HG03354 (cell line): ENCODE results near the gene HNRNPF.
"Not testable (repeated sequence)": the region's sequence is repeated elsewhere in the genome, so short reads cannot be mapped to it uniquely, and the experiment has no call there.

Experiments used
- ATAC-seq: cut with Tn5 transposase; IDR thresholded peaks from one replicate; pipeline ENCODE4 v1.9.1; 2021; ENCODE audit warnings: mild to moderate bottlenecking; ENCODE audit not compliant: unreplicated experiment, poor library complexity, severe bottlenecking

HNRNPF gene

GRCh38 chr10:43424416-43424815 is 15.4 kb upstream of the HNRNPF start:
- no peak for ATAC-seq

DNA sequence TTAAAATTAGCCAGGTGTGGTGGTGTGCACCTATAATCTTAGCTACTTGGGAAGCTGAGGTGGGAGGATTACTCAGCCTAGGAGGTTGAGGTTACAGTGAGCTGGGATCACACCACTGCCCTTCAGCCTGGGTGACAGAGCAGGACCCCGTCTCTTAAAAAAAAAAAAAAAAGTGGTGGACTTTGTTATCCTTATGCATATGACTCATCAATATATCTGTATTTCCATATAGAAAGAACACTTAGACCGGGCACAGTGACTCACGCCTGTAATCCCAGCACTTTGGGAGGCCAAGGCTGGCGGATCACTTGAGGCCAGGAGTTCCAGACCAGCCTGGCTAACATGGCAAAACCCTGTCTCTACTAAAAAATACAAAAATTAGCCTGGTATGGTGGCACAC is 13.0 kb upstream of the HNRNPF start:
- not testable (repeated sequence) for ATAC-seq

DNA sequence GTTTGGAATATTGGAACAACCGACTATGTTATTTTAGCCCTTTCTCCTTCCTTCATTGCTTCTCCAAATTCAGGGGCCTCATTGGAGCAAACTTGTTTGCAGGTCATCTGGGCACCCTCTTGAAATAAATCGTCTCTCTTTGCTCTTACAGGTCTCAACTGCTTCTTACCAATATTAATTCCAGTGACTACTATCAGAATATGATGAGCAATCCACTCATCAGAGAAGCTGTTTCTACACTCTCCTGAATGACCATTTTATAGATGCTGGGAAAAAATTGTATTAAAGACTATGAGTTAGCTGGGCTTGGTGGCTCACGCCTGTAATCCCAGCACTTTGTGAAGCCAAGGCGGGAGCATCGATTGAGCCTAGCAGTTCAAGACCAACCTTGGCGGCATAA is 12.5 kb upstream of the HNRNPF start:
- no peak for ATAC-seq

- no peak for ATAC-seq
Observed at GRCh38 chr10:43421201-43421507, 12.2 kb upstream of the HNRNPF start.

DNA sequence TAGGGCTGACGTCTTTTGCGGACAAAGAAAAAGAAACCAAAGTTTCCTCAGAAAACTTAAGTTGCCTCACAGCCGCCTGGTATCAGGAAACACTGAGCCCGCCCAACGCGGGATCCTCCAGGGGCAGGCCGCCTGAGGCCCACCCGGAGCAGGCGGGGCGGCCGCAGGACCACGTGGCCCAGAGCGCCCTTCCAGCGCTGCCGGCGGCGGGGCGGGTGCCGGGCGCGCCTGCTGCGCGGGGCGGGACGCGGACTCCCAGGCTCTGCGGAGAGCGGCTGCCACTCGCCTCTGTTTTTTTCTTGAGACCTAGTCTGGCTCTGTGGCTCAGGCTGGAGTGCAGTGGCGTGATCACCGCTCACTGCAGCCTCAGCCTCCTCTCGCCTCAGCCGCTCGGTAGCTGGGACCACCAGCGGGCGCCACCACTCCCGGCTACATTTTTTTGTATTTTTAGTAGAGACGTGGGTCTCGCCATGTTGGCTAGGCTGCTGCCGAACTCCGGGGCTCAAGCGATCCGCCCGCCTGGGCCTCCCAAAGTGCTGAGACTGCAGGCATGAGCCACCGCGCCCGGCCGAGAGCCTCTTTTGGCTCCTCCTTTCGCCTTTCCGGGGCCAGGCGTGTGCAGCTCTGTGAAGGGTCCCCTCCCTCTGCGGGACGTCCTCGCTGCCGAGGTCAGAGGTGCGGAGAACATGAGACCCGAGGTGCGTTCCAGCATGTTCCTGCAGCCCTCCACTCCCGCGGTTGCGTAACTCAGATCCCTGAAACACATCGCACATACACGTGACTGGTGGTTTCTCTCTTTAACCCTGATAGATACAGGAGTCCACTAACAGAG is 11.6 kb upstream of the HNRNPF start:
- peak; percentile 88 for ATAC-seq

DNA sequence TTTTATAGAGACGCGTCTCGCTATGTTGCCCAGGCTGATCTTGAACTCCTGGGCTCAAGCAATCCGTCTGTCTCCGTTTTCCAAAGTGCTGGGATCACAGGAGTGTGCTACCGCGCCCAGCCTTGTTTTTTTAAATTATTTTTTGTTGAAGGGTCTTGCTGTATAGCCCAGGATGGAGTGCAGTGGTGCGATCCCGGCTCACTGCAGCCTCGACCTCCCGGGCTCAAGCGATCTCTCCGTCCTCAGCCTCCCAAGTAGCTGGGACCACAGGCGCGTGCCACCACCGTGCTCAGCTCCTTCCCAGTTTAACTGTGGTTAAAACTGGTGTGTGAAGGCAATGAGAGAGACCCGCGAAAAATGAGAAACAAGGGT is 11.0 kb upstream of the HNRNPF start:
- no peak for ATAC-seq

DNA sequence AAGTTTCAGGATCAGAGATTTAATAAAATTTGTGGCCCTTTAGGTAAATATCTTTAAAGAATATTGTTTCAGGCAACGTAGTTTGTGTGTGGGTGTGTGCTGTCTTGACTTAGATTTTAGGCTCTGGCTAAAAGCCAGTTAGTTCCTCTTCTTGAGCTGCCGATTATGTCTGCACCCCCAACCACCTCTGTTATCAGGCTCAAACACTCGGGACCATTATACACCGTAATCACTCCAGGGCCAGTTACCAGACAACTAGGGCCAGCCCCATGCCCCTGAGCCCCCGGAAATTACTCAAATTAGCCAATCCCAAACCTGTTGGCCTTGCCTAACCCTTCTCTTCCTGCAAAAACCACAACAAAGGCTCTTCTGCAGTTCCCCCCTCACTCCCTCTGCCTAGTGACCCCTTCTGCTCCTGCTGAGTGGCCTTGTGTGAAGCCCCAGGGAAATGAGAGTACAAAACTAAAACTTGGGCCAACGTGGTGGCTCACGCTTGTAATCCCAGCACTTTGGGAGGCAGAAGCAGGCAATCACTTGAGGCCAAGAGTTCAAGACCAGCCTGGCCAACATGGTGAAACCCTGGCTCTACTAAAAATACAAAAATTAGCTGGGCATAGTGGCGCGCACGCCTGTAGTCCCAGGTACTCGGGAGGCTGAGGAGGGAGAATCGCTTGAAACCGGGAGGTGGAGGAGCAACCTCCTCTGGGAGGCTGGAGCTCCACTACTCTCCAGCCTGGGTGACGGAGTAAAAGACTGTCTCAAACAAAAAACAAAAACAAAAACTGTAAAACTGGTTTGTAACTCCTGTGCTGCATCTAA is 9.2 kb upstream of the HNRNPF start:
- peak; percentile 23 for ATAC-seq

DNA sequence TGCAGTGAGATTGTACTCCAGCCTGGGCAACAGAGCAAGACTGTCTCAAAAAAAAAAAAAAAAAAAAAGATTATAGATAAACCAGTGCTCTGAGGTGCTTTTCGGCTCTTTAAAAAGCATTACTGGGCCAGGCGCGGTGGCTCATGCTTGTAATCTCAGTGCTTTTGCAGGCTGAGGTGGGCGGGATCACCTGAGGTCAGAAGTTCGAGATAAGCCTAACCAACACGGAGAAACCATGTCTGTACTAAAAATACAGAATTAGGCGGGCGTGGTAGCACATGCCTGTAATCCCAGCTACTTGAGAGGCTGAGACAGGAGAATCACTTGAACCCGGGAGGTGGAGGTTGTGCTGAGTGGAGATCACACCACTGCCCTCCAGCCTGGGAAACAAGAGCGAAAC is 6.6 kb upstream of the HNRNPF start:
- no peak for ATAC-seq

- ATAC-seq = no peak
Observed at GRCh38 chr10:43411536-43411935, 2.5 kb upstream of the HNRNPF start.

DNA sequence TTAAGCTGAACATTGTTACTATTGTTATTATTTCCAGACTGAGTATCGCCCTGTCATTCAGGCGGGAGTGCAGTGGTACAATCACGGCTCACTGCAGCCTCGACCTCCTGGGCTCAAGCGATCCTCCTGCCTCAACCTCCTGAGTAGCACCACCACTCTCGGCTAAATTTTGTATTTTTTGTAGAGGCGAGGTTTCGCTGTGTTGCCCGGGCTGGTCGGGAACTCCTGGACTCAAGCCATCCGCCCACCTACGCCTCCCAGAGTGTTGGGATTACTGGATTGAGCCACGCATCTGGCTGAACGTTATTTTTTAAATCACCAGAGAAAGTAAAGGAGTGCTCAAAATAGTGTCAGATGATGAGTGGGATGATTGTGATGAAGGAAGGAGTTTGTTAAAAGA is 1.4 kb upstream of the HNRNPF start:
- ATAC-seq = no peak

- ATAC-seq = no peak
Observed at GRCh38 chr10:43409385-43410109, 561 bp upstream of the HNRNPF start.

DNA sequence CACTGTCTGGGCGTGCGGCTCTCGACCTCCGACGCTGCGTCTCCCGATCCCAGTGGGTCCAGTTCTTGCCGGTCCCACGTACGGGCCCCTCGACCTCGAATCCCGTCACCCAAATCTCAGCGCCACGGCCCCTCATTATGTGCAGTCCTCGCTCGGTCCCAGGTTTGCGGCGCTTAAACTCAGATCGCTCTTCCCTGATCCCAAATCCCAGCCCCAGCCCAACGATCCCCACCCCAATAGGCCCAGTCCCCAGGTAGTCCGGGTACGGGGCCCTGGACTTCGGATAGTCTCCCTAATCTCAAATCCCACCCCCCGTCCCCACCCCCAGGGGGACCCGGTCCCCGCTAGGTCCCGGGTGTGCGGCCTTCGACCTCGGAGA is 666 bp downstream of the HNRNPF start:
- ATAC-seq = no peak

- ATAC-seq = peak; percentile 47
Observed at GRCh38 chr10:43407576-43408330, 1.2 kb downstream of the HNRNPF start.

DNA sequence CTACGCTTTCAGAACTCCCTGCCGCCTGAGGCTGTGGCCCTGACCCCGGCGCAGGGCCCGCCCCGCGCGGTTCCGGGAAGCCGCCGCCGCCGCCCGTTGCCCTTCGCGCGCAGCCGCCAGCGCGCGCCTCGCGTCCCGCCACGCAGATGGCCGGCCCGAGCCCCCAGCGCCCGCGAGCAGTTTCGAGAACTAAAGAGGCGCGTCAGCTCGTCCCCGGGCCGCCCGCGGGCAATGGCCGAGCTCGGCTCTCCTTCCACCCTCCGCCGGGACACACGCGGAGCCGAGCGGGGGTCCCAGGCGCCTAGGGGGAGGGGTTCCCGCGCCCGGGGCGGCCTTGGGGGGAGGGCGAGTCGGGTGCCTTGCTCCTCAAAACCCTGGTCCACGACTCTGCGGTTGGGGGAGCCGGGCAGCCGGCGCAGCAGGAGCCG is 1.8 kb downstream of the HNRNPF start:
- peak; percentile 17 for ATAC-seq

- ATAC-seq = no peak
Observed at GRCh38 chr10:43404704-43405084, 4.3 kb downstream of the HNRNPF start.

GRCh38 chr10:43403911-43404703 is 4.9 kb downstream of the HNRNPF start:
- ATAC-seq = no peak

DNA sequence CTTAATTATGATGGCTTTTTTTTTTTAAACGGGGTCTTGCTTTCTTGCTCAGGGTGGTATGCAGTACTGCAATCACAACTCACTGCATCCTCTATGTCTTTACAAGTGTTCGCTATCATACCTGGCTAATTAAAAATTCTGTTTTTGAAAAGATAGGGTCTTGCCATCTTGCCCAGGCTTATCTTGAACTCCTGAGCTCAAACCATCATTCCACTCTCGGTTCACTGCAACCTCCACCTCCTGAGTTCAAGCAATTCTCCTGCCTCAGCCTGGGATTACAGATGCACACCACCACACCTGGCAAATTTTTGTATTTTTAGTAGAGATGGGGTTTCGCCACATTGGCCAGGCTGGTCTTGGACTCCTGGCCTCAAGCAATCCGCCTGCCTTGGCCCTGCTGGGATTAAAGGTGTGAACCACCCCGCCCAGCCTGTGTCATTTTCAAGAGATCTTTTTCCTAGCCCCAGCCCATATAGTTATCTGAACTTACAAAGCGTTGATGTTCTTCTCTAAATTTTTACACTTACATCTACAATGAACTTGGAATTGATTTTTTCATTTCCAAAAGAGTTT is 6.0 kb downstream of the HNRNPF start:
- no peak for ATAC-seq

GRCh38 chr10:43402176-43402575 is 6.8 kb downstream of the HNRNPF start:
- ATAC-seq = no peak

- no peak for ATAC-seq
Observed at GRCh38 chr10:43401627-43402026, 7.4 kb downstream of the HNRNPF start.
